LNCaP clone FGC (cell line): ENCODE data around the gene ATL1.
A peak's percentile ranks its signal among the peaks of the same experiment; 100 is the strongest.

Experiments
- DNase-seq: peaks from one replicate; pipeline ENCODE4 v3.0.0-alpha.2; 2011; ENCODE audit warnings: low read depth
- H3K4me3 ChIP-seq: 2 replicates; pipeline ENCODE4 v1.5.1; 2011; ENCODE audit warnings: mild to moderate bottlenecking, low read depth, low read length, control low read depth
- CTCF ChIP-seq: IDR thresholded peaks from 2 replicates; pipeline ENCODE4 v1.5.1; 2012; ENCODE audit warnings: mild to moderate bottlenecking; ENCODE audit not compliant: control insufficient read depth, insufficient read depth; ENCODE audit errors: extremely low read depth

ATL1 gene

DNA sequence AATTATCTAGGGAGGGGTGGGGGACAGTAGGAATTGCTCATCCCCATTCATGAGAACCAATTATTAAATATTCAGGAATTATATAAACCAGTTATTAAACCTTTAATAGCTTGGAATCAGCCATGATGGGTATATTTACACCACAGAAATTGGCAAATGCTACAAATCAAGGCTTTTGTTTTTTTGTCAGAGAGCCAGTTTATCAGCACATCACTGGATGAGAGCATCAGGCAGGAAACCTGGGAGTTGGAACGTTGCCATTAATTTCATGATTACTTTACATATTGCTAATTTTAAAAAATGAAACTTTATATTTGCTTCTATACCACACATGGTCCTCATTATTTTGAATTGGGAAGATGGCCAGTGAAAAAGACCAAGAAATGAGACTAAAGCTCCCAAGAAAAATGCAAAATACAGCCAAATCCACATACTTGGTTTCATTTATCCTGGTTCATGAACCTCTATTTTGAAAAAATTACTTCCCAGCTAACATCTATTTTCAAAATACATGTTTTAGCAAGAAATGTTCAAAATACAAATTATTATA, 48.4 kb downstream of the ATL1 start:
- DNase-seq: peak; percentile 1
- no peak for TF ChIP-seq CTCF
- no peak overlapping the region for H3K4me3 ChIP-seq

DNA sequence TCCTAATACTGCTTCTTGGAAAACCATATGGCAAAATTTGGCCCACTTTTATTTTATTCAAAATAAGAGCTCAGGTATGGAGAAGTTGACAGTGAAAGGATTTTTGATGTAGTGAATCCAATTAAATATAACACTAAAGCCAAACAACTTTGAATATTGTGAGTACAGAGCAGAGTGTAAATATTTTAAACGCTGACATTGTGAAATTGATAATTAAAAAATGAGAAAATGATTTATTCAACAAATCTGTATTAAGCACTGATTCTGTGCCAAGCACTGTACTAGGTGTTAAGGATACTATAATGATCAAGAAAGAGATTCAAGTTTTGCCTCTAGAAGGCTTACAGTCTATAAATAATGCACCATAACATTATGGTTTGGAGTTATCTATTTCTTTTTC, 50.5 kb downstream of the ATL1 start:
- no peak for DNase-seq
- no peak for TF ChIP-seq CTCF
- H3K4me3 ChIP-seq: no peak overlapping the region

DNA sequence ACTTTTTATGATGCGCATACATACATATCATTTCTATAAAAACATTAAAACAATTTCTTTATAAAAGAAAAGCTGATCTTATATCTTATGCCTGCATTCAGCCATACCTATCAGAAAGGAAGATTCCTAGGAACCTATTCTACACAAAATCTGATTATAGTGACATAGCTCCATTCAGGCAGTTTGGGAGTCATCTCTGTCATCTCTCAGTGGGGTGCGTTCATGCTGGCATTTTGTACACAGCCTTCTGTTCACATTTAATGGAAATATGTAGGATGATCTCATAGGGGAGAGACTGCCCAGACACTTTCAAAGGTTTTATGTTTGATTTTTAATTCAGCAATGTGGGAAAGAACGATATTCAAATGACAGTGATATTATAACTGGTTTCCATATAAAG, 52.9 kb downstream of the ATL1 start:
- no peak for TF ChIP-seq CTCF
- no peak for DNase-seq
- no peak overlapping the region for H3K4me3 ChIP-seq

DNA sequence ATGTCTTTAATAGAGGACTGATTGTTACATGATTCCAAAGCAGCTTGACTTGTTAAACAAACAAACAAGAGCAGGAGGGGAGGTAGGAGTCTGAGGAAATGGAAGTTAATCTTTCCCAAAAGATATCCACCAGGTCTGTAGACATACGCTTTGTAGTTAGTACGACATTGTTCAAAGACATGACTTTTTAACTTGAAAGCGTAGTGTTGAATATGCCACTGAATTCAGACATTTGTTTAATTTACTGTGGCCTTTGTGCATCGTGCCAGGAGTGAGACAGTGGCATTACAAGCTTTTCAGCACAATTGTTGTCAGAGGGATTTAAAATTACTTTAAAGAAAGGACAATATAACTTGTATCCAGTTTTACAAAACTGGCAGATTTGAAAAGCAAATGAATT, 55.1 kb downstream of the ATL1 start:
- DNase-seq: peak; percentile 11
- H3K4me3 ChIP-seq: no peak overlapping the region
- no peak for TF ChIP-seq CTCF

- no peak for TF ChIP-seq CTCF
- H3K4me3 ChIP-seq: no peak overlapping the region
- DNase-seq: no peak
Observed at GRCh38 chr14:50615552-50615951, 55.6 kb downstream of the ATL1 start.

DNA sequence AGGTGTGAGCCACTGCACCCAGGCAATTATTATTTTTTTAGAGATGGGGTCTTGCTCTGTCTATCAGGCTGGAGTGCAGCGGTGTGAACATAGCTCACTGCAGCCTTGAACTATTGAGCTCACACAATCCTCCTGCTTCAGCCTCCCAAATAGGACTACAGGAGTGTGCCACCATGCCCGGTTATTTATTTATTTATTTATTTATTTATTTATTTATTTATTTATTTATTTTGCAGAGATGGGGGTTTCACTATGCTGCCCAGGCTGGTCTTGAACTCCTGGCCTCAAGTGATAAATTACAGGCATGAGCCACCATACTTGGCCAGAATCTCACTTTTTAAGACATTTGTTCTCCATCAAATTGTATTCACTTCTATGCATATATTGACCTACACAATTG, 56.3 kb downstream of the ATL1 start:
- H3K4me3 ChIP-seq: no peak overlapping the region
- no peak for TF ChIP-seq CTCF
- no peak for DNase-seq

DNA sequence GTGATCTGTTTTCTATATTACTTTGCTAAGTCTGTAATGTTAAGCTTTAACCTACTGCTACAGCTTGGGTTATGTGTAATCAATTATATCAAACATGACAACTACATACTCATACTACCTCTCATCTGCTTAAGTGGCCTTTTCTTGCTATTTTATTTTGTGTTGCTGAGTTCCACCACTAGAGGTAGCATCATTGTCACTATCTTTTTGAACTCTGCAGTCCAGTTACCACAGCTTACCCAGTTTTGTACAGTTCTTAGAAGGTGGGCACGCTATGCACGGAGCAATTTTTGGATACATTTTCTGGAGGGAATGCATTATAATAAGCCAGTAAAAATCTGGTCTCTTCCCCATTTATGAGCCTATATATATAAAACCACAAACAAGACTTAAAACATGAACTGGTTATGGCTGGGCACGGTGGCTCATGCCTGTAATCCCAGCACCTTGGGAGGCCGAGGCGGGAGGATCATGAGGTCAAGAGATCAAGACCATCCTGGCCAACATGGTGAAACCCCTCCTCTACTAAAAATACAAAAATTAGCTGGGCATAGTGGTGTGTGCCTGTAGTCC, 59.7 kb downstream of the ATL1 start:
- no peak overlapping the region for H3K4me3 ChIP-seq
- peak; percentile 68 for TF ChIP-seq CTCF
- peak; percentile 28 for DNase-seq
